Natural killer cell treated with Interleukin-12 subunit alpha and Interleukin-12 subunit beta and Interleukin-15 and Interleukin-18, amount 100 ng/mL, for 72 hours (primary cell): ENCODE results near the gene CDC45. TPM values are rescaled to one million over a fixed set of nuclear protein-coding genes. Genes with fewer than 3 reads are reported as not detected.
A peak's percentile ranks its signal among the peaks of the same experiment; 100 is the strongest.

Experiments
- ATAC-seq, 2 donors: fragments of 150-1000 bp; cut with Tn5 transposase in 1 of 2; sonication (Bioruptor Pico), chemical (Tn5 transposase) in 1 of 2; 2 replicates each; pipeline ENCODE4 v1.10.0; 2021
- DNase-seq: peaks from one replicate; pipeline ENCODE4 v3.0.0; 2022; ENCODE audit warnings: low spot score
- H3K27ac Mint-ChIP-seq, 2 donors: 1 replicate in 1 of 2; 2 replicates in 1 of 2; pipeline ENCODE4 v1.8.0; 2022; ENCODE audit warnings: mixed read lengths in 2 of 2, mild to moderate bottlenecking in 1 of 2, moderate library complexity in 1 of 2
- H3K27me3 Mint-ChIP-seq, 2 donors: 1 replicate in 1 of 2; 2 replicates in 1 of 2; pipeline ENCODE4 v1.8.0; 2022; ENCODE audit warnings: mixed read lengths in 2 of 2
- H3K36me3 Mint-ChIP-seq: one replicate; pipeline ENCODE4 v1.8.0; 2022; ENCODE audit warnings: mixed read lengths
- H3K4me1 Mint-ChIP-seq, 2 donors: 1 replicate in 1 of 2; 2 replicates in 1 of 2; pipeline ENCODE4 v1.8.0; 2022; ENCODE audit warnings: low read depth in 2 of 2, mixed read lengths in 2 of 2, mild to moderate bottlenecking in 1 of 2
- H3K4me3 Mint-ChIP-seq: one replicate; pipeline ENCODE4 v1.8.0; 2022; ENCODE audit warnings: mixed read lengths
- H3K9me3 Mint-ChIP-seq: 2 replicates; pipeline ENCODE4 v1.8.0; 2022; ENCODE audit warnings: mixed read lengths
- total RNA-seq, 2 donors: library from RNA; stranded (reverse); gene quantifications; one replicate each; pipeline ENCODE4 v1.2.3, GENCODE V29; 2022

CDC45 gene
- total RNA-seq, 2 donors from 2014 or later, result 57.8 to 137 TPM

DNA sequence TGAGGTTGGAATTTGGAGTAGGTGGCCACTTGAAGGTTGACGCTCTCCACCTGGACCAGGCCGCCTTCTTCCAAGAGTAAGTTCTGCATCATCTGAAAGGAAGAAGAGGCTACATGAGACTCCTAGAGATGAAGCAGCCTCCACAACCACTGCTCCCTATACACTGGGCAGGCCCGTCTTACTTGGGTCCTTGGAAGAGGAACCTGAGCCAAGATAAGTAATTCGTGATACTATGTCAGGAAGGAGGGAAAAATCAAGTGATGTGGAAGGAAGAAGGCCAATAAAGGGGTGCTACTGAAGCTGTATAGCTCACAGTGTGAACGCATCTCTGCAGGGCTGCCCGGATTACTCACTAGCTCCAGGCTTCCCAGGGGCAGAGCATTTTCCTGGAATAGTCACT is 11.8 kb upstream of the CDC45 start:
- no peak for DNase-seq
- no peak overlapping the region for H3K27ac Mint-ChIP-seq
- H3K36me3 Mint-ChIP-seq, result peaks cover 20% of the 10 kb centered on the region
- no peaks in the 10 kb centered on the region for H3K9me3 Mint-ChIP-seq
- ATAC-seq, result no peak
- H3K4me3 Mint-ChIP-seq, result no peak overlapping the region
- H3K27me3 Mint-ChIP-seq, result no peaks in the 10 kb centered on the region
- H3K4me1 Mint-ChIP-seq, result peaks cover 0 to 12% of the 10 kb centered on the region in 2 donors

DNA sequence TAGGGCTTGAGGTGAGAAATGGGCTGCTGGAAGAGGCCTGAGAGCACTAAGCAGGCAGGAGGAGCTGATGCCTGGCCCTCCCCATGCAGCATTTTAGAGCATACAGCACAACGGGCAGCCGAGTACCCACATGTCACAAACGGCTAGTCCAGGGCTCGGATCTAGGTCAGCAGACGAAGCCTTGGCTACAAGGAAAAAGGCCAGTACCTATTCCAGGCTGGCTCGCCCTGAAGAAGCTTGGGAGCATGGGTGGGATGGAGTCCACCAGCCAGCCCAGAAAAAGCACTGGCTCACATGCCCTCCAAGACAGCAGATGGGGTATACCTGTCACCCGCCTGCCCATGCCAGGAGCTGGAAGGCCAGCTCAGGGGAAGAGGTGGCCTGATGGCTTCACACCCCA is 10.3 kb upstream of the CDC45 start:
- H3K4me3 Mint-ChIP-seq, result no peak overlapping the region
- peaks cover 0 to 16% of the 10 kb centered on the region in 2 donors for H3K4me1 Mint-ChIP-seq
- no peak overlapping the region for H3K27ac Mint-ChIP-seq
- H3K27me3 Mint-ChIP-seq, result no peaks in the 10 kb centered on the region
- no peaks in the 10 kb centered on the region for H3K9me3 Mint-ChIP-seq
- DNase-seq, result no peak
- peaks cover 13% of the 10 kb centered on the region for H3K36me3 Mint-ChIP-seq
- no peak for ATAC-seq

DNA sequence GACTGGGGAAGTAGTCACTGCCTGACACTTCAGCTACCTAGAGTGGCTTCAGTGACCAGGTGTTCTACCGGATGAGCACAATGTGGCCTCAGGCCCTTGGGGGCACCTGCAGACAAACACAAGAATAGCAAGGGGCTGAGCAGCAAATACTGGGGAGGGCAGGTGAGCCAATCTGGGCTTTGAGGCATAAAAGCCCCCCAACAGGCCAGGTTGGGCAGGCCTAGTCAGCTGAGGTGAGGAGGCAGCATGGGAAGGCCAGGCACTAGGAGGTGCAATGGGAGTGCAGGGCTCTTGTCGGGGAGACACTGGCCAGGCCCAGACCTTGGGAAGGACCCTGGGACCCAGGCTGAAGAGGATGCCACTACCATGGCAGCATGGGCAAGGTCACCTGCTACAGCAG is 9.7 kb upstream of the CDC45 start:
- Mint-ChIP-seq H3K27me3 (no peaks in the 10 kb centered on the region), H3K36me3 (peaks cover 11% of the 10 kb centered on the region), H3K9me3 (no peaks in the 10 kb centered on the region), H3K4me1 (peaks cover 0 to 14% of the 10 kb centered on the region in 2 donors), H3K4me3 (no peak overlapping the region), H3K27ac (no peak overlapping the region)
- no peak for ATAC-seq
- DNase-seq, result no peak

DNA sequence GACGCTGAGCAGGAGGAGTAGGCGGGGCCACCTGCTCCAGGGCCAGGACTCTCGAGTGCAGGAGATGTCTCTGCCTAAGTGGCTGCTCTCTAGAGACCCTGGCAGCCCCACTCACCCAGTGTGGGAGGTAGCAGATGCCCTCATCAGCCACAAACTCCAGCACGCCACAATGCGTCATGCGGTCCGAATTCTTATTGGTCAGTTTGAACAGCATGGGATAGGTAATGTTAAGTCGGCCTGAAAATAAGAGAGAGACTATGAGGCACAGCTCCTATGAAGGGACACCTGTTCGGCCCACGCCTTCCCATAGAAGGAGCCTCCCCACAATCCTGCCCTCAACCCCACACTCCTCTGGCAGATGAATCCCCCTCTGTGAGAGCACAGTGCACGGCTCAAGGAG is 8.1 kb upstream of the CDC45 start:
- peaks cover 6 to 18% of the 10 kb centered on the region in 2 donors for H3K4me1 Mint-ChIP-seq
- H3K9me3 Mint-ChIP-seq, result no peaks in the 10 kb centered on the region
- no peak overlapping the region for H3K27ac Mint-ChIP-seq
- H3K27me3 Mint-ChIP-seq, result no peaks in the 10 kb centered on the region
- H3K36me3 Mint-ChIP-seq, result peaks cover 6% of the 10 kb centered on the region
- DNase-seq (no peak), ATAC-seq (no peak)
- H3K4me3 Mint-ChIP-seq, result no peak overlapping the region

DNA sequence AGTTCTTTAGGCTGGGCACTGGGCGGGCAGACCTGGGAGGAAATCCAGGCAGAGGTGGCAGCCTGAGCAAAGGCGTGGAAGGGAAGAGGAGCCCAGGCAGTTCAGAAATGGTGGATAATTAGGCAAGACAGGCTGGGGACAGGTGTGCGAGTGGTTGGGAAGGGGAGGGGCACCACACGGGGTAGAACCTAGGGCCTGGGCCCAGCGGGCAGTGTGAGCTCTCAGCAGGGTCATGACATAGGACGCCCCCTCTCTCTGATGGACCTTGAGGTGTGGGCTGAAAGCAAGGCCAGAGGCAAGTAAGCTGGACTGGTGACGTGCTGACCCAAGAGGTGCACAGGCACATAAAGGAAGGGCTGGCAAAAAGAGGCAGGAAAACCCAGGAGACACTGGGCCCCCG is 7.5 kb upstream of the CDC45 start:
- Mint-ChIP-seq H3K27me3 (no peaks in the 10 kb centered on the region), H3K4me3 (no peak overlapping the region), H3K27ac (no peak overlapping the region), H3K4me1 (peaks cover 9 to 21% of the 10 kb centered on the region in 2 donors), H3K9me3 (no peaks in the 10 kb centered on the region), H3K36me3 (peaks cover 6% of the 10 kb centered on the region)
- no peak for DNase-seq
- no peak for ATAC-seq

DNA sequence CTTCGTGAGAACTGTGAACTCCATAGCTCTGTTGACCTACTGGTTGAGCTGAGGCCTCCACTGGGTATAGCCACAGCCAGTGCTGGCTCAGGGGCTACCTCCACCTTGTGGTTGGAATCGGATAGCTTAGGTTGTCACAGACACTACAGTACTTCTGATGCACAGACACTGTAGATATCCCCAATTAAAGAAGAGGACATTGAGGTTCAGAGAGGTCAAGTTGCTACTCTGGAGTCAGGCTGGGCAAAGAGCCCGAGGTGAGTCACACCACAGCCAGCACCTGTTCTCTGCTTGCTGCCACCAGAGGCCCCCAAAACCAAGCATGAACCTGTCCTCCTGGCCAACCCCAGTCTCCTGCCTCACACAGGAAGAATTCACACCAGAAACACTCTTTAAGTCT is 6.1 kb upstream of the CDC45 start:
- Mint-ChIP-seq H3K4me3 (no peak overlapping the region), H3K9me3 (no peaks in the 10 kb centered on the region), H3K36me3 (peaks cover 6% of the 10 kb centered on the region), H3K4me1 (peaks cover 20 to 29% of the 10 kb centered on the region in 2 donors), H3K27ac (no peak overlapping the region), H3K27me3 (no peaks in the 10 kb centered on the region)
- DNase-seq (no peak), ATAC-seq (no peak)

DNA sequence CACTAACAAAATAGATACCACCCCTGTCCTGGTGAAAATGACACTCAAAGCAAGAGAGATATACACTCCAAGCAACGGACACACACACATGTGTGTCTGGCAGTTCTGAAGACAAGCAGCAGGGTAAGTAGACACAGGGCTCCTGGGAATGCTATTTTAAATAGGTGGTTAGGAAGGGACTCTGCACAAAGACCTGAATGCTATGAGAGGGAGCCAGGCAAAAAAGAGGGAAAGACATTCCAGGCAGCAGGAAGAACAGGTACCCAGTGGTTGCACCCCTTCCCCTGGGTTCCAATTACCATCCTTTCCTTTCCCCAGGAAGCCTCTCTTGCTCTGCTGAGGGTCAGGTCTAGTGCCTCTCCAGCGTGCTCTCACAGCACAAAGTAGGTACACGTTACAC is 3.7 kb upstream of the CDC45 start:
- ATAC-seq (no peak), DNase-seq (no peak)
- Mint-ChIP-seq H3K4me3 (peak overlapping the region; percentile 57), H3K27ac (peak overlapping the region in 1 of 2 donors; percentile 53), H3K4me1 (peaks cover 30 to 37% of the 10 kb centered on the region in 2 donors), H3K27me3 (no peaks in the 10 kb centered on the region), H3K36me3 (peaks cover 4% of the 10 kb centered on the region), H3K9me3 (no peaks in the 10 kb centered on the region)

DNA sequence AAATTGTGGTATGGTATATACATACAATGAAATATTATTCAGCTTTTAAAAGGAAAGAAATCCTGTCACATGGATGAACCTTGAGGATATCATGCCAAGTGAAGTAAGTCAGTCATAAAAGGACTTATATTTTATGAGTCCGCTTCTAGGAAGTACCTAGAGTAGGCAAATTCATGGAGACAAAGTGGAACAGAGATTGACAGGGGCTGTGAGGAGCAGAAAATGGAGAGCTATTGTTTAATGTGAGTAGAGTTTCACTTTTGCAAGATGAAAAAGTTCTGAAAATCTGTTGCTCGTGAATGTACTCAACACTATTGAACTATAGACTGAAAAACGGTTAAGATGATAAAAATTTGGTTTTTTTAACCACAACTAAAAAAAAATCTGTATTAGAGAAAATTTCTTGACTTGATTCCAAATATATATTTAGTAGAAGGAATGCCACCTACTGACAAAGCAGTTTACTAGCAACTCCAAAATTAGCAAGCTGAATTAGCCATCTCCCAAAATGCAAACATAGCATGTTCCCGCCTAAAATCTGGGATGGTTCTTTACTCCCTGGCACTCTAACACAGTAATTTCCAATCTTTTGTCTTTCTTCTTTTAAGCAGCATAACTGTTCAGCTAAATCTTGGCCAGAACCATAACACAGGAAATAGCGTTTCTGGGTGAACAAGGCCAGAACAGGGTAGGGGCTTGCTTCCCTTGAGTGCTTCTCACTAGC is 2.2 kb upstream of the CDC45 start:
- Mint-ChIP-seq H3K9me3 (no peaks in the 10 kb centered on the region), H3K4me3 (peak overlapping the region; percentile 99), H3K27me3 (no peaks in the 10 kb centered on the region), H3K27ac (peak overlapping the region; percentile 80 to 95), H3K36me3 (peaks cover 4% of the 10 kb centered on the region), H3K4me1 (peaks cover 30 to 37% of the 10 kb centered on the region in 2 donors)
- ATAC-seq (no peak), DNase-seq (no peak)

DNA sequence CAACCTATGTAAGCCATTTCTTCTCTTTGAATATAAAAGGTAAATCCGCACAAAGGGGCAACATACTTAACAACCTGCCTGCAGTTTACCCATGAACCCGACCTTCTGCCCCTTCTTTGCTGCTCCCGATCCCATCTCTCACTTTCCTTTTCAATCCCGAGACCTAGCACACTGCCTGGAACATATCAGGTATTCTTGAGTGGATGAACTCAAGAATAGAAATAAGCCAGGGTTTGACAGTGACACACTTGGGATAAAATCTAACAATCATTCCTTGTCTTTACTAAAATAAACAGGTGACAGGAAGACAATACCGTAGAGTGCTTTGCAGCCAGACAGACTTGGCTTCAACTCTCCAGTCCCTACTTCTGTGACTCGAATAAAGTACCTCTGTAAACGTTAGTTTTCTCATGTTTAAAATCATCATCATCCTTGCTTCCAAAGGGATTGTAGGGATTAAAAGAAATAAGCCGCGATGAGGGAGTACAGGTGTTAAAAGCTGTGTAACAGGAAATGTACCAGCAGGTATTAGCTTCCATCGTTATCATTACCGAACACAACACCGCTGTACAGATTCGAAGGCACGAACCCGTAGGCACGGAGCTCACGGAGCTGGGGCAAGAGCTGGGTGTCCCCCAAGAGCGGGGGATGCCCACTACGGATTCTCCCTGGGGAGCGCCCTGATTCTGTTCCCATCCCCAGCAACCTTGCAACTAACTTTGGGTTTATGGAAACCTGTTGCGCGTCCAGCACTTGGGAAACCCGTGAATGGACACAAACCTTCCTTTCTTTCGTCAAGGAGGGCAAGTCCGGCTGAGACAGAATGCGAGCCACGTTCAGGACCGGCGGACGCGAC is 1.4 kb upstream of the CDC45 start:
- DNase-seq, result no peak
- no peak for ATAC-seq
- peak overlapping the region; percentile 99 for H3K4me3 Mint-ChIP-seq
- H3K27ac Mint-ChIP-seq, result peak overlapping the region; percentile 80 to 95
- no peaks in the 10 kb centered on the region for H3K27me3 Mint-ChIP-seq
- no peaks in the 10 kb centered on the region for H3K9me3 Mint-ChIP-seq
- H3K36me3 Mint-ChIP-seq, result peaks cover 4% of the 10 kb centered on the region
- peaks cover 30 to 36% of the 10 kb centered on the region in 2 donors for H3K4me1 Mint-ChIP-seq

DNA sequence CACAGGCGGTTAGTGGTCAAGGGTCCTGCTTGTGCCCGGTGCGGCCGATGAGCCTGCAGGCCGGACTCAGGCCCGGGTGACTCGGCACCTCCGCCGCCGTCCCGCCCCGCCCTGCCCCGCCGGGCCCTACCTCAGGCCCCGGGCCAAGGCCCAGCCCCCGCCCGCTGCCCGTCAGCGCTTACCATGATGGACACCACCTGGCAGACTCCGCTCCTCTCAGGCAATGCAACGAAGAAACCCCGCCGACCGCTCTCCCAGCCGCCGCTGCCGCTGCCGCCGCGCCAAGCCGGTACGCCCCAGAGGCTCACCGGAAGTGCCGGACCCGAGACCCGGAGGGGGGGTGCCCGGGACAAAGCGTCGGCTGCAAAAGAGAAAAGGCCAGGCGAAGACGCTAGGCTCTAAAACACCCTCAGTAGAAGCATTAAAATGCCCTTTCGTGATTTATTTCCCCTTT is 792 bp upstream of the CDC45 start, which contains the start of gene UFD1:
Gene UFD1, minus strand, starts transcription at position 293 of the 454 bp plus-strand sequence. Its CDS starts 108 bp downstream, at position 185.
- DNase-seq, result peak; percentile 90
- Mint-ChIP-seq H3K36me3 (peaks cover 10% of the 10 kb centered on the region), H3K27me3 (no peaks in the 10 kb centered on the region), H3K4me1 (peaks cover 30 to 35% of the 10 kb centered on the region in 2 donors), H3K27ac (peak within 1 kb of the TSS; percentile 95 to 100), H3K9me3 (no peaks in the 10 kb centered on the region), H3K4me3 (peak within 1 kb of the TSS; percentile 99)
- peak; percentile 75 to 80 for ATAC-seq

DNA sequence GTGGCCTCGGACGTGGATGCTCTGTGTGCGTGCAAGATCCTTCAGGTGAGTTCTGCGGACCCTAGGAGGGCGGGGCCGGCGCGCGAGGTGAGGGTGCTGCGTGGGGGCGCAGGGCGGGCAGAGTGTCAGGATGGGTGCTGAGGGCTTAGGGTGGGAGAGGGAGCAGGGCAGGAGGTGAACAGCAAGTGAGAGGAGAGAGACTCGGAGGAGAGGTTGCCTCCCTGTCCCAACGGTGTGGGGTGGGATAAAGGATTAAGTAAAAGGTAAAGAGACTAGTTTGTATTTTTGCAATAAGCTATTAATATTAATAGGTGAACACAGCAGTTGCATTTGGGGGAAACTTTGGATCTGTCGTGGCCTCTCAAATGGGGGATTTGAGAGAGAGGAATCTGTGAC is 451 bp downstream of the CDC45 start:
- H3K36me3 Mint-ChIP-seq, result peaks cover 17% of the 10 kb centered on the region
- ATAC-seq (no peak), DNase-seq (no peak)
- no peaks in the 10 kb centered on the region for H3K27me3 Mint-ChIP-seq
- peaks cover 30 to 33% of the 10 kb centered on the region in 2 donors for H3K4me1 Mint-ChIP-seq
- H3K9me3 Mint-ChIP-seq, result no peaks in the 10 kb centered on the region
- H3K27ac Mint-ChIP-seq, result peak overlapping the region; percentile 95 to 100
- peak overlapping the region; percentile 99 for H3K4me3 Mint-ChIP-seq

DNA sequence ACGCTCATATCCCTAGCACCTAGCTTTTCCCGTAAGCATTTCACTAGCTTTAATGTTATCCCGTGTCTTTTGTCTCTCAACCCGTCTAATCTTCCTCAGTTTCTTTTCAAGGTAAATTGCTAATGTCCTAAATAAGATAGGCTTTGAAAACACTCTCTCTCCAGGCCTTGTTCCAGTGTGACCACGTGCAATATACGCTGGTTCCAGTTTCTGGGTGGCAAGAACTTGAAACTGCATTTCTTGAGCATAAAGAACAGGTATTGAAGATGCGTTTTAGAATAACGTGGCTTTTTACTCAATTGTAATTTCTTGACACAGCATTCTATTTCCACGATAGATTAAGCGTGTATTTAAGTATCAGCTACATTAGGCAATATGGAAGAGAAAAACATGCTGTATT is 1.1 kb downstream of the CDC45 start:
- DNase-seq, result no peak
- no peaks in the 10 kb centered on the region for H3K27me3 Mint-ChIP-seq
- peak overlapping the region in 1 of 2 donors; percentile 95 for H3K27ac Mint-ChIP-seq
- H3K4me3 Mint-ChIP-seq, result peak overlapping the region; percentile 99
- H3K4me1 Mint-ChIP-seq, result peaks cover 29 to 30% of the 10 kb centered on the region in 2 donors
- no peaks in the 10 kb centered on the region for H3K9me3 Mint-ChIP-seq
- H3K36me3 Mint-ChIP-seq, result peaks cover 20% of the 10 kb centered on the region
- no peak for ATAC-seq

DNA sequence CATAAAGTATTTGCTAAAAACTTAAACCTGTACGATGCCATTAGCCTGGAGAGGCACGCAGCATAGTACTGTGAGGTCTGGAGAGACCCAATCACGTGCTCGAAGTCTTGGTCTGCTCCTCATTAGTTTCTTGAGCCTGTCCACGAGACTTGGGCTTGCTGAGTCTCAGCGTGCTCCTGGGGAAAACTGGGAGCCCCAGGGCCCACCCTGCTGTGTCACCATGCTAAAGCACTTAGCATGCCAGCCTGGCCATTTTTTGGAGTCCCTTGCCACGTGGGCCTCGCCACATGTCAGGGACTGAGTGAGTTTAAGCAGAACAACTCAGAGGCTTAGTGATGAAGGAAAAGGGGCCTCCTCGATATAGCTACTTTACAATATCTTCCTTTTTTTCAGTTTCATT is 2.6 kb downstream of the CDC45 start:
- peaks cover 20% of the 10 kb centered on the region for H3K36me3 Mint-ChIP-seq
- no peaks in the 10 kb centered on the region for H3K27me3 Mint-ChIP-seq
- no peak overlapping the region for H3K27ac Mint-ChIP-seq
- no peaks in the 10 kb centered on the region for H3K9me3 Mint-ChIP-seq
- H3K4me1 Mint-ChIP-seq, result peaks cover 21% of the 10 kb centered on the region in 2 donors
- no peak overlapping the region for H3K4me3 Mint-ChIP-seq
- ATAC-seq (no peak), DNase-seq (no peak)
